ENCODE data around the gene ITPK1. TPM values are rescaled to one million over a fixed set of nuclear protein-coding genes. Genes with fewer than 3 reads are reported as not detected.

The ITPK1 gene
- total and polyA plus RNA-seq, 8 donors: 17.8 to 46.3 (median 28.9) TPM

DNA sequence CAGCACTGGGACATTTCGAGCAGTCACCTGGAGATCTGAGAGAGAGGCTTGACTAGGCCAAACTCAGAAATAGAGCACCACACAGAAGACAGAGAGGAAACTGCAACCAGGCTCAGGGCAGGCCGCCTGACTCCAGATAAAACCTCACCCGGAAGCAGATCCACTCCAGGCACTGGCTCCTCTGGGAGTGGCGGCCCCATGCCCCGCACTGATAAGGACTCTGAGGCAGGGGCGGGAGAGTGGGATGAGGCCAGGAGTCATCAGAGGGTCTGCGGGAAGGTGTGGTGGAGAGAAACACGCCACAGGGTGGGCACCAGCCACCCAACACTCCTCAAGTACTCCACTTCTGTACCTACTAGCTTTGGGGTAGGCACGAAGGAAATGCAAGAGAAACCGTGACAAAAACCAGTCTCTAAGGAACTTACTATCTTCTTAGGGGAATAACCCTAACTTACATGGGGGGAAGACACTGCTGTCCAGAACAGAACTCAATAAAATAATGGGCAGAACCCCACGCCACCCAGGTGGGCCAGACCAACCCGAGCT lies 121.5 kb downstream of the ITPK1 start:
- DNase-seq: no peak
- Histone ChIP-seq H3K27ac (no peak overlapping the region), H3K9me3 (no peaks in the 10 kb centered on the region), H3K27me3 (no peaks in the 10 kb centered on the region), H3K4me3 (no peak overlapping the region), H3K36me3 (peaks cover 3 to 55% (median 30%) of the 10 kb centered on the region in 4 donors), H3K4me1 (peaks cover 0 to 17% (median 6%) of the 10 kb centered on the region in 4 donors)
- WGBS, 5 donors: 71 to 90% (median 86%) methylated on average over 12 of the region's 12 CpGs
- no peak for TF ChIP-seq POLR2AphosphoS5 (IDR thresholded peaks at IDR 0.05)
- TF ChIP-seq EP300 (IDR thresholded peaks at IDR 0.05): no peak
- TF ChIP-seq POLR2A (IDR thresholded peaks at IDR 0.05): no peak
- TF ChIP-seq CTCF (IDR thresholded peaks at IDR 0.05): no peak
- intact Hi-C loops (cut with DNase I; ENCODE audit: low total_unique reads): no loop called here

DNA sequence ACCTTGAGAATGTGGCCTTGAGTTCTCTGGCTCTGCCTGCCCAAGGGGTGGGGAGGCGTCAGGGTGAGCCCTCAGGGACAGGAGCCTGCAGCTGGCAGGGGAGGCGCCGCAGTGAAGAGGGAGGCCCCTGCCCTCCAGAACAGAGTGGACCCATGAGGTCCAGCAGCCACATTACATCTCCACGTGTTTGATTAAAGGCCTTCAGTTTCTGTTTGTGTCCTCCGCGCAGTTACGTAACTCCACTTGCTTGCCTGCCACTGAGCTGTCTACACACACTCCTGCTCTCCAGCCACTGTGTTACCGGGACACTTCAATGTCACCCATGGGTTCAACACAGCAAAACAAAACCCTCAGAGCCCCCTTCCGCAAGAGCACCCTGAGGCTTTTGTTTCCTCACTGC lies 122.4 kb downstream of the ITPK1 start:
- H3K36me3 ChIP-seq: peaks cover 3 to 55% (median 30%) of the 10 kb centered on the region in 4 donors
- TF ChIP-seq EP300 (IDR thresholded peaks at IDR 0.05): no peak
- no peak for TF ChIP-seq POLR2A (IDR thresholded peaks at IDR 0.05)
- no peak for TF ChIP-seq CTCF (IDR thresholded peaks at IDR 0.05)
- TF ChIP-seq POLR2AphosphoS5 (IDR thresholded peaks at IDR 0.05): no peak
- 86 to 96% (median 88%) methylated on average over 7 to 9 of the region's 9 CpGs for WGBS, 5 donors
- H3K4me1 ChIP-seq: peaks cover 0 to 13% (median 6%) of the 10 kb centered on the region in 4 donors
- H3K4me3 ChIP-seq: no peak overlapping the region
- intact Hi-C loops (cut with DNase I; ENCODE audit: low total_unique reads): no loop called here
- no peaks in the 10 kb centered on the region for H3K27me3 ChIP-seq
- H3K9me3 ChIP-seq: no peaks in the 10 kb centered on the region
- peak overlapping the region in 2 of 5 donors; percentile 18 to 36 for H3K27ac ChIP-seq
- DNase-seq: no peak

GRCh38 chr14:92991536-92991935 lies 124.2 kb downstream of the ITPK1 start:
- Histone ChIP-seq H3K9me3 (no peaks in the 10 kb centered on the region), H3K27me3 (no peaks in the 10 kb centered on the region), H3K4me3 (no peak overlapping the region), H3K4me1 (peaks cover 5 to 25% (median 15%) of the 10 kb centered on the region in 4 donors), H3K27ac (no peak overlapping the region), H3K36me3 (peaks cover 3 to 47% (median 26%) of the 10 kb centered on the region in 4 donors)
- 94 to 97% (median 96%) methylated on average over 6 to 8 of the region's 8 CpGs for WGBS, 5 donors
- TF ChIP-seq POLR2A (IDR thresholded peaks at IDR 0.05) (no peak), POLR2AphosphoS5 (IDR thresholded peaks at IDR 0.05) (no peak), CTCF (IDR thresholded peaks at IDR 0.05) (no peak), EP300 (IDR thresholded peaks at IDR 0.05) (no peak)
- intact Hi-C loops (cut with DNase I; ENCODE audit: low total_unique reads): no loop called here
- DNase-seq: no peak

DNA sequence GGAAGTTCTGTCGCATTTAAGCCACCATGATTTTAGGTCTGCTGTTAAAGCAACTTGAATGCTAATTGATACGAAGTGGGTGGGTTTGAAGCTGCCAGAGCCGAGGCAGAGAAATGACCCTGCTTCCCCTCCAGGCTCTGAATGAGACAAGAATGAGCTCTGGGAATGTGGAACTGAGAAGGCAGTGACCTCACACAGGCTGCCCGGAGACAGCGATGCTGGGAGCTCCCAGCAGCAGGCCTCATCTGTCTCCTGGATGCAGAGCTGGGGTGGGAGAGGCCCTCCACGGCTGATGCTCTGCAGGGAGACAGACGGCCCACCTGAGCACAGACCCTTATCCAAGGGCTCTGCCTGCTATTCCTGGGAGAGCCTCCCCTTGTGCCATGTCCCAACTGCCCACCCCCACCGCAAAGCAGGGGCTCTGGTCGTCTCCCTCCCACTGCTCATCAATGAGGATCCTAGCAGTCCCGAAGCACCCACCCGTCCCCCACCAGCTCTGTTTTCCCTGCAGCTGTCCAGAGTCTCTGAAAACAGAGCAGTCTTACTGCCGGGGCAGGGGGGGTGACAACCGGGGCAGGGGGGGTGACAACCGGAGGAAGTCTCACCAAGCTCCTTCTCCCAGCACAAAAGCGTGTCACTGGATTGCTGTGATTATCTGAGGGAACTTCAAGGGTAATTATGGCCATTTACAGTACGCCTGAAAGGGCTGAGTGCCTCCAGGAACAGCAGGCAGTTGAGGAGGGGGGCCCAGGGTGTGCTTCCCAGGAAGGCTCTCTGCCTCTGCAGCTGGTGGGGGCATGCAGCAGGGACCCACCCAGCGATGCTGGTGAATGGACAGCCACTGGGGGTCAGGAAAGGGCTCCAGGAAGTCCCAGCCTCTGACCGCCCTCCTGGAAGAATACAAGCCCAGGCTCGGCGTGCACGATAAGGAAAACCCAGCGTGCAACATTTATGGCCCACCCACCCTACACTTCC lies 125.0 kb downstream of the ITPK1 start:
- TF ChIP-seq POLR2A (IDR thresholded peaks at IDR 0.05) (no peak), CTCF (IDR thresholded peaks at IDR 0.05) (no peak), POLR2AphosphoS5 (IDR thresholded peaks at IDR 0.05) (no peak), EP300 (IDR thresholded peaks at IDR 0.05) (no peak)
- Histone ChIP-seq H3K27ac (no peak overlapping the region), H3K4me1 (peaks cover 13 to 33% (median 23%) of the 10 kb centered on the region in 4 donors), H3K4me3 (no peak overlapping the region), H3K9me3 (no peaks in the 10 kb centered on the region), H3K27me3 (no peaks in the 10 kb centered on the region), H3K36me3 (peaks cover 3 to 45% (median 24%) of the 10 kb centered on the region in 4 donors)
- intact Hi-C loops (cut with DNase I; ENCODE audit: low total_unique reads): no loop called here
- WGBS, 5 donors: 76 to 89% (median 82%) methylated on average over 14 to 22 of the region's 22 CpGs
- DNase-seq: peak in 1 of 2 donors; percentile 65

Measured in stomach (tissue), 9 donors.